H1 (cell line): ENCODE data around the gene CSRP3. TPM values are rescaled to one million over a fixed set of nuclear protein-coding genes. Genes with fewer than 3 reads are reported as not detected.

Source experiments
- polyA plus RNA-seq, 7 experiments: library from polyadenylated mRNA; depleted of rRNA in 3 of 7; stranded (reverse) in 5 of 7; unstranded in 2 of 7; fragments of >200 nt in 5 of 7; fragments of 200-250 nt in 2 of 7; gene quantifications; 1 replicate in 5 of 7; 2 replicates in 1 of 7; 4 replicates in 1 of 7; pipeline versions ENCODE4 v1.2.1 to v1.2.3, GENCODE V29; 2011 to 2013; ENCODE audit warnings: missing spikeins in 2 of 7, mixed read lengths in 2 of 7
- total RNA-seq: library from RNA; stranded (reverse); fragmentation: NEBNext Ultra II Directional; extraction: Animal tissue kit (Norgen Biotek cat#: 25700); gene quantifications from 2 replicates; pipeline ENCODE4 v1.2.1, GENCODE V29; 2021

CSRP3 gene
- total and polyA plus RNA-seq, 2 of the 8 experiments (the other 6 are each of a cell fraction or from before 2014, with no cell fraction given) = not detected

Other genes with a start within 250 kb of the CSRP3 start
- not detected in 2 replicates for gene MRGPRX2, start 141.3 kb downstream of the CSRP3 start, total RNA-seq
- not detected in 2 replicates for gene MRGPRX2, start 141.3 kb downstream of the CSRP3 start, polyA plus RNA-seq (2011; rRNA removed)
- 21.4 and 24.1 TPM in 2 replicates for gene ZDHHC13, start 84.8 kb downstream of the CSRP3 start, total RNA-seq
- gene ZDHHC13, start 84.8 kb downstream of the CSRP3 start, polyA plus RNA-seq (2011; rRNA removed) = 11.9 and 22.4 TPM in 2 replicates
- 11.4 and 11.5 TPM in 2 replicates for gene E2F8, start 39.0 kb upstream of the CSRP3 start, total RNA-seq
- gene E2F8, start 39.0 kb upstream of the CSRP3 start, polyA plus RNA-seq (2011; rRNA removed) = 3.8 and 5.4 TPM in 2 replicates